Measurements from ENCODE around the gene GRID2.

DNA sequence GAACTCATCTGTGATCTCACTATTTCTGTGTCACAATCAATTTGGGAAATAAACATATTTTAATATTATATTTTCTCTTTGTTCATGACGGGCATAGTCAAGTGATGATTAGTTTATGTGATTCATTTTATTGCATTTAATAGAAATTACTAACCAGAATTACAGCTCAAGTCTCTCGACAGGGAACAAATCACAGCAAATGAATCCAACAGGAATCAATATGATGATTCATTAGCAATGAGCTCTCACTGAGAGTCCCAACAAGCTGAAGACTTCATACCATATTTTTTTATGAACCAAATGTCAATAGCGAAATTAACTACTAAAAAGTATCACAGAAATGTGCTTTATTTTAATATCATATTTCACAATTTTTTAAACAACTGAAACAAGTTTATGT is 649.7 kb downstream of the GRID2 start:
- no peak for TF ChIP-seq TAF1 (IDR thresholded peaks at IDR 0.05; ENCODE audit: borderline replicate concordance, low read depth, low read length)
- TF ChIP-seq RFX5 (IDR thresholded peaks at IDR 0.05; ENCODE audit: low read length): no peak
- no peak for TF ChIP-seq YY1 (IDR thresholded peaks at IDR 0.05; ENCODE audit: low read depth)
- TF ChIP-seq, protein P1, sequence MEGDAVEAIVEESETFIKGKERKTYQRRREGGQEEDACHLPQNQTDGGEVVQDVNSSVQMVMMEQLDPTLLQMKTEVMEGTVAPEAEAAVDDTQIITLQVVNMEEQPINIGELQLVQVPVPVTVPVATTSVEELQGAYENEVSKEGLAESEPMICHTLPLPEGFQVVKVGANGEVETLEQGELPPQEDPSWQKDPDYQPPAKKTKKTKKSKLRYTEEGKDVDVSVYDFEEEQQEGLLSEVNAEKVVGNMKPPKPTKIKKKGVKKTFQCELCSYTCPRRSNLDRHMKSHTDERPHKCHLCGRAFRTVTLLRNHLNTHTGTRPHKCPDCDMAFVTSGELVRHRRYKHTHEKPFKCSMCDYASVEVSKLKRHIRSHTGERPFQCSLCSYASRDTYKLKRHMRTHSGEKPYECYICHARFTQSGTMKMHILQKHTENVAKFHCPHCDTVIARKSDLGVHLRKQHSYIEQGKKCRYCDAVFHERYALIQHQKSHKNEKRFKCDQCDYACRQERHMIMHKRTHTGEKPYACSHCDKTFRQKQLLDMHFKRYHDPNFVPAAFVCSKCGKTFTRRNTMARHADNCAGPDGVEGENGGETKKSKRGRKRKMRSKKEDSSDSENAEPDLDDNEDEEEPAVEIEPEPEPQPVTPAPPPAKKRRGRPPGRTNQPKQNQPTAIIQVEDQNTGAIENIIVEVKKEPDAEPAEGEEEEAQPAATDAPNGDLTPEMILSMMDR (IDR thresholded peaks at IDR 0.05): no peak
- TF ChIP-seq USF1 (IDR thresholded peaks at IDR 0.05; ENCODE audit: borderline replicate concordance, low read depth): no peak
- TF ChIP-seq RCOR1 (IDR thresholded peaks at IDR 0.05; ENCODE audit: low read length): no peak
- no peak for TF ChIP-seq TCF12 (IDR thresholded peaks at IDR 0.05)
- TF ChIP-seq POLR2AphosphoS5 (IDR thresholded peaks at IDR 0.05; ENCODE audit: low read depth, low read length): no peak
- TF ChIP-seq EP300 (IDR thresholded peaks at IDR 0.05; ENCODE audit: borderline replicate concordance in 1 of 2, low read depth in 1 of 2, low read length in 1 of 2): no peak

All from SK-N-SH (cell line).